Posterior vena cava (tissue), 2 donors: ENCODE measurements around the gene MTF1. TPM values are rescaled to one million over a fixed set of nuclear protein-coding genes. Genes with fewer than 3 reads are reported as not detected.

ENCODE experiments used
- DNase-seq: peaks from one replicate; pipeline ENCODE4 v3.0.0-alpha.2; 2020; ENCODE audit warnings: low spot score
- intact Hi-C, 2 donors: fragments of 100-400 bp; cut with DNase I; formaldehyde crosslinking; loops; one replicate each; pipeline versions ENCODE4 v1.14.1 to v1.14.2; 2022 to 2023
- total RNA-seq, 2 donors: library from RNA; stranded (reverse); fragmentation: NEBNext Ultra II Directional; extraction: Animal tissue kit (Norgen Biotek cat#: 25700); gene quantifications; one replicate each; pipeline ENCODE4 v1.2.1, GENCODE V29; 2021
- donor health status: DM: yes; HTN: yes; CAD: no.
- donor health status: DM: yes; HTN: yes; CAD: no.

MTF1 gene
- total RNA-seq, 2 donors from 2014 or later, result 17.8 to 19.8 TPM

DNA sequence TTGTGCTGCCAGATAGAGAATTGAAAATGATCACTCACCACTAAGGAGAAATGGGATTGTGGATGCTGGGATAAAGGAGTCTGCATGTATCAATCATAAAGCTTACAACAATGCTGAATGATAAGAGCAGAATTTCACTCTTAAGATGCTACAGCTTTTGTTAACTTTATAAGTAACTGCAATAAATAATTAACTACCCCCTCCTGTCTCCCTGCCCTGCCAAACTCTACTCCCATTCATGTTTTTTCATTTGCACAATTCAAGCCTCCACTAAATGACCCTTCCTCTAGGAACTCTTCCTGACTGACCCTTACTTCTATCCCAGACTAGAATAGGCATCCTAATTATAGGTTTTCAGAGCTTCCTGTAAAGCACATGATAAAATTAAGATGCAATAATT, 14.9 kb downstream of the MTF1 start:
- DNase-seq, result no peak
- intact Hi-C loops, result no loop called here

DNA sequence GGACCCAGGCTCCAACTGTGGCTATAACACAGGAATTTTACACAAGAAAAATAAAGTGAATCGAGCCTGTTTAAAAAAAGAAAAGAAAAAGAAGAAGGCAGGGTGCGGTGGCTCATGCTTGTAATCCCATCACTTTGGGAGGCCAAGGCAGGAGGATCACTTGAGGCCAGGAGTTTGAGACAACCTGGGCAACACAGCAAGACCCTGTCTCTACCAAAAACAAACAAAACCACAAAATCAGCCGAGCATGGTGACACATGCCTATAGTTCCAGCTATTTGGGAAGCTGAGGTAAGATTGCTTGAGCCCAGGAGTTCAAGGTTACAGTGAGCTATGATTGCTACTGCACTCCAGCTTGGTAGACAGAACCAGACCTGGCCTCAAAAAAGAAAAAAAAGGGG, 17.7 kb downstream of the MTF1 start:
- intact Hi-C loops, result no loop called here
- DNase-seq, result no peak

DNA sequence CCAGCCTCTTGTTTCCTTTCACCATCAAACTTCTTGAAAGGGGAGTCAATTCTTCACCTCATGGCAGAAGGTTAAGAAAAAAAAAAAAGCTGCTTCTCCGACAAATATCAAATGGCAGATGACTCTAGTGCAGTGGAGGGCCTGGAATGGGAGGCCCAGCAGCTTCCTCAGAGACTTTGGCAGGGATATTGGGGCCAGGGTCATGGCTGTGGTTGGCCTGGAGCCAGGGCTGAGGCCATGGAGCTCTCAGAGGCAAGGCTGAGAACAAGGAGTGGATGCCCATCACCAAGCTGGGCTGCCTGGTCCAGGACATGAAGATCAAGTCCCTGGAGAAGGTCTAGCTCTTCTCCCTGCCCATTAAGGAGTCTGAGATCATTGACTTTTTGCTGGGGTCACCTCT, 18.7 kb downstream of the MTF1 start:
- intact Hi-C loops, result no loop called here
- no peak for DNase-seq

DNA sequence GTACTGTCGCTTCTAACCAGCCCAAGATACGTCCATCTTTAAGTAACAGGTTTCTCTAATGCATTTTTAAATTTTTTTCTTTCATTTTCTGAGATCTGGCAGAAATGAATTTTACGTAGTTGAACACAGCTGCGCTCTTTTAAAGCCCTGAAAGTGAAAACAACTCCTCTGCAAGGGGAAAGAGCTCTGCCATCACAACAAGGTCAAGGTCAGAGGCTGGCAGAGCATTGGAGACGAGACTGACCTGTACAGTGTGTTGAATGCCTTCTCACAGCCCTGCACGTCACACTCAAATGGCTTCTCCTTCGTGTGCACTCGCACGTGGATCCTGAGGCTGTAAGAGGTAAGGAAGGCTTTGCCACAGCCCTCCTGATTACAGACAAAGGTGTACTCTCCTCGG, 19.7 kb downstream of the MTF1 start:
- intact Hi-C loops, result no loop called here
- DNase-seq, result no peak

DNA sequence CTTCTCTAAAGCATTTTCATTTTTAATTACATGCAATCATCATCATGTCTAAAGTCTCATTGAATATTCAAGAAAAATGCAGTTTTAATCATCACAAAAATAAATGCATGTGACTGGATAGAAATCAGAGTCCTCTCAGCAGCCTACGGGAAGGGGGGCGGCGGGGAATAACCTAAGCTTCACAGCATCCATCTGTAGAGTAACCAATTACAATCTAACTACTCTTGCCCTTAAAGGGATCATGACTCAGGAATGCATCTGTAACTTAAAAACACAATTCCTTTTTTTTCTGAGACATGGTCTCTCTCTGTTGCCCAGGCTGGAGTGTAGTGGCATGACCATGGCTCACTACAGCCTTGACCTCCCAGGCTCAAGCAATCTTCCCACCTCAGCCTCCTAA, 22.6 kb downstream of the MTF1 start:
- DNase-seq, result no peak
- intact Hi-C loops, result no loop called here

DNA sequence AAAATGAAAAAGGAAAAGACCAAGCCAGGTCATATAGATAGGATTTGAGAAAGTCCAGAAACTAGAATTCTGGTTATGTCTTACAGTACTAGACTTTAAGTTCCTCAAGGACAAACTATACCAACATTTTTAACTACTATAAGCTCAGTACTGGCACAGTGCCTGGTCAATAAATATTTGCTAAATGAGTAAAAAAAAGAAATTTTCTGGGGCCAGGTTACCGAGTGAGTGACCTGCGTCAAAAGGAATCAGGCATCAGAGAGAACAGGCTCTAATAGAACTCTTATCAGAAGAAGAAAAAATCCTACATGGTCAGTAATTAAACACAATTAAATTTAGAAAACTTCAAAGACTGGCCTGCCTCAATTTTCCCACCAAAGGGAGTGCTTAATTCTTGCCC, 27.6 kb downstream of the MTF1 start:
- DNase-seq, result no peak

DNA sequence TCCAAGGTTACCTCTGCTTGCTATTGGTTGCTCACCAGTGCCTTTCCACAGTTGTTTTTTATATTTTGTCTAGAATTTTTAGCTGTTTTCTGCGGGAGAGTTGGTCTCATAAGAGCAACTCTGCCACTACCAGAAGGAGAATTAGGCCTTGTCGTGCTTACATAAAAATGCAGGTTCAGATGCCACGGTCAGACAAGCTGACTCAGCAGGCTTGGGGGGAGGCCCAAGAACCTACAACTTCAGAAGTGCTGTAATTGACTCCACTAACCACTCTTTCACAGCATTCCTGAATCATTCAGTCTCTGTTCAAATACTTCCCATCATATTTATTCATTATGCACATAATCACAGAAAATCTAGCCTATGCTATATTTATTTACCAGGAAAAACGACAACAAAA, 28.3 kb downstream of the MTF1 start:
- intact Hi-C loops, result no loop called here
- DNase-seq, result no peak

More for the DNA sequence above, 27.6 kb downstream of the MTF1 start:
- intact Hi-C loops, result no loop called here

DNA sequence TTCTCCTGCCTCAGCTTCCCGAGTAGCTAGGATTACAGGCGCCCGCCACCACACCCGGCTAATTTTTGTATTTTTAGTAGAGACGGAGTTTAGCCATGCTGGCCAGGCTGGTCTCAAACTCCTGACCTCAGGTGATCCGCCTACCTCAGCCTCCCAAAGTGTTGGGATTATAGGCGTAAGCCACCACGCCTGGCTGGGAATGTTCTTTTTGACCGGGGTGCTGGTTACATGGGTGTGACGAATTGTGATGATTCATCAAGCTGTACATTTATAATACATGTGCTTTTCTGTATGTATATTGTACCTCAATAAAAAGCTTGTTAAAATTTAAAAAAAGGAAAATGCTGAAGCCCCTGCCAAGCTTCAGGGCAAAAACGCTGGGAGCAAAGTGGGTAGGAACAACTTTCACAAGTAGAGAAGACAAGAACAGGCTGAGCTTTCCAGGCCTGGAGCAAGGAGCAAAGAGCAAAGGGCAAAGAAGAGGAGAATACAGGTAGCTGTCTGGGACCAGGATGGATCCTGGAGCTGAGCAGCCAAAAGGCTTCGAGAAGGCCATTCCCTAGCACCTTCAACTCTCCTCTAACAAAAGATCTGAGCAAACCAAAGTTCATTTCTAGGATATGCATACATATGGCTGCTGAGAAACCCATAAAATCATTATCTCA, 30.9 kb downstream of the MTF1 start:
- intact Hi-C loops, result no loop called here
- no peak for DNase-seq

DNA sequence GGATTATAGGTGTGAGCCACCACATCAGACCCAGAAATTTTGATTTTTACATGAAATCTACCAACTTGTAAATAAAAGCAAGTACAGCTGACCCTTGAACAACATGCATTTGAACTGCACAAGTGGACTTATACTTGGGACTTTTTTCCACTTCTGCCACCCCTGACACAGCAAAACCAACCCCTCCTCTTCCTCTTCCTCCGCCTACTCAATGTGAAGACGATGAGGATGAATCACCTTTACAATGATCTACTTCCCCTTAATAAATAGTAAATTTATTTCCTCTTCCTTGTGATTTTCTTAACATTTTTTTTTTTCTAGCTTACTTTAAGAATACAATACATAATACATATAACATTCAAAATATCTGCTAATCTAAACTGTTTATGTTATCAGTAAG, 33.9 kb downstream of the MTF1 start:
- intact Hi-C loops, result no loop called here
- DNase-seq, result no peak

DNA sequence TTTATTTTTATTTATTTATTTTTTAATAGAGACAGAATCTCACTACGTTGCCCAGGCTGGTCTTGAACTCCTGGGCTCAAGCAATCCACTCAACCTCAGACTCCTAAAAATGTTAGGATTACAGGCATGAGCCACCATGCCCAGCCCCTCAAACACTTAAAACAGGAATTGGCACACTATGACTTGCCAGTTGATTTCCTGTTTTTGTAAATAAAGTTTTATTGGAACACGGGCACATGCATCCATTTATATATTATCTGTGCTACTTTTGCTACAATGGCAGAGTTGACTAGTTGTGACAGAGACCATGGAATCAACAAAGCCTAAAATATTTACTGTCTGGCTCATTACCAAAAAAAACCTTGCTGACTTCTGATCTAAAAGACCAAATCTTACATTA, 35.4 kb downstream of the MTF1 start:
- intact Hi-C loops, result no loop called here
- no peak for DNase-seq

DNA sequence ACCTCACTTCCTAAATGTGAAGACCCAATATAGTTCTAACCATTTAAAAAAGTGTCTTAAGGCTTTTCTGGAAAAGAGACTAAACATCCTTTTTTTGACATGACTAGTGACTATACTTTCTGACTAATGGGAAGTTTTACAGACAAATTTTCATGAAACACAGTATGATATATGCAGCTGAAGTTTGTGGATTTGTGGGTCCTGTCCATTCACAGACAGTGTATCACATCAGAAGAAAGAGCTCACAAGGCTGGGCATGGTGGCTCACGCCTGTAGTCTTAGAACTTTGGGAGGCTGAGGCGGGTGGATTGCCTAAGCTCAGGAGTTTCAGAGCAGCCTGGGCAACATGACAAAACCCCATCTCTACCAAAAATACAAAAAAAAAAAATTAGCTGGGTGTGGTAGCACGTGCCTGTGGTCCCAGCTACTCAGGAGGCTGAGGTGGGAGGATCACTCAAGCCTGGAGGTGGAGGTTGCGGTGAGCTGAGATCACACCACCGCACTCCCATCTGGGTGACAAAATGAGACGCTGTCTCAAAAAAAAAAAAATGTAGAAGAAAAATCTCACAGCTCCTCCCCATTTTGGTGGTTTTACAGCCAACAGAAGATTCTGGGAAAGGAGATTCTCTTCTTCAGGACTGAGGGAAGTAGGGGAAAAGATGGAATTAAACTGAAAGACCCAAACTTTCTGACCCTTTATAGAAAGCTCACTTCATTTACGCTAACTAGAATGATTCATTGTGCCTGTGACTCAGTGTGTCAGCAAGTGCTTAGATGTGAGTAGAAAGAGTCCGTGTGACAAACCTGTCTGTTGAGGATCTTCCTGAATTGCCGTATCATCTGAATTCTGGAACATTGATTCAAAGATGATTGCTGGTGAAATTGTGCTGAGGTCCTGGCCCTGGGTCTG, 36.2 kb downstream of the MTF1 start:
- no peak for DNase-seq
- intact Hi-C loops, result no loop called here

DNA sequence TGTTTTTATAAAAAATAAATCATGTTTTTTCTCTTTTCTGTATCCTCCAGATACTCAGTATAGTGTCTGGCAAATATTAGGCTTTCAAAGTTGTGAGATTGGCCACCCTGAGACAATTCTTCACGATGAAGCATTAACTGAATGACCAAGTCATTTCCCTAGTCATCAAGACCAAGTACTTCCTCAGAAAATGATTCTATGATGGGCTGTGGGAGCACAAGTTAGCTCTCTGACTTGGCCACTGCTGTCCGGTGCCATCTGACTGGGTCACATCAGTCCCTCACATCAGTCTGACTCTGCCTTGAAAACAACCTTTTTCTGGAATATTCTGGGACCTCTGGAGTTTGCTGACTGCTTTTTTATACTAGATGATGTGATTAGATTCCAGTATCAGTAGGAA, 37.9 kb downstream of the MTF1 start:
- DNase-seq, result no peak
- intact Hi-C loops, result no loop called here

DNA sequence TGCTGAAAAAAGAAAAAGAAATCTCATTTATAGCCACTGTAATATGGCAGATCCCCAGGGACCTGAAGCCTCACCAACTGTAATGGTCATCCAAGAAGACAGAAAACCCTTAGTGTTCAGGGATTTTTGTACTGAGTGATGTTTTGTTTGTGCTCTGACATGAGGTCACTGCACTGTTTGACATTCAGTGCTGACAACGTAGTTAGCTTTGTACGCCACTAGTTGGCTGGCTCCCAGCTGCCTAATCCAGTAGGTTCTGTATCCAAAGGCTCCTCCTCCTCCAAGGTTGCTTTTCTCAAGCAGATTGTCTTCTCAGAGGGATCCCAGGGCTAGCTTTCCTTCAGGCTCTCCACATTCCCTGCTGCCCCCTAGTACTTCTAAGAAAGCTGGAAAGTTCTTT, 41.9 kb downstream of the MTF1 start:
- intact Hi-C loops, result no loop called here
- no peak for DNase-seq

DNA sequence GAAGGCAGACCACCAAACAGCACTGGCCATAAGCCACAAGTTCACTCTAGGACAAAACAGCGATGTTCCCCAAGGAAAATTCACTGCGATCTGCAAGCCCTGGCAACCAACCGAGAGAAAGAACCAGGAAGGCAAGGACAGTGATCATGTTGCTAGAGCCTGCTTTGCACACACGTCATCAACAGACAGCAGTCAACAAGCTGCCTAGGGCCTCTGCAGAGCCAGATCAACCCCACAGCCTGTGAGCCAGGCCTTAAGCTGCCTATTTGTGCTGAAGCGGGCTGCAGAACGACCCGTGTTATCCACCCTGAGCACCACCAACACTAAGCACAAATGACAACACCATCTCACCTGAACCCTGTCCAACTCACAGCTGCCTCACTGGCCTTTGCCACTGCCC, 45.1 kb downstream of the MTF1 start:
- no peak for DNase-seq
- intact Hi-C loops, result no loop called here

DNA sequence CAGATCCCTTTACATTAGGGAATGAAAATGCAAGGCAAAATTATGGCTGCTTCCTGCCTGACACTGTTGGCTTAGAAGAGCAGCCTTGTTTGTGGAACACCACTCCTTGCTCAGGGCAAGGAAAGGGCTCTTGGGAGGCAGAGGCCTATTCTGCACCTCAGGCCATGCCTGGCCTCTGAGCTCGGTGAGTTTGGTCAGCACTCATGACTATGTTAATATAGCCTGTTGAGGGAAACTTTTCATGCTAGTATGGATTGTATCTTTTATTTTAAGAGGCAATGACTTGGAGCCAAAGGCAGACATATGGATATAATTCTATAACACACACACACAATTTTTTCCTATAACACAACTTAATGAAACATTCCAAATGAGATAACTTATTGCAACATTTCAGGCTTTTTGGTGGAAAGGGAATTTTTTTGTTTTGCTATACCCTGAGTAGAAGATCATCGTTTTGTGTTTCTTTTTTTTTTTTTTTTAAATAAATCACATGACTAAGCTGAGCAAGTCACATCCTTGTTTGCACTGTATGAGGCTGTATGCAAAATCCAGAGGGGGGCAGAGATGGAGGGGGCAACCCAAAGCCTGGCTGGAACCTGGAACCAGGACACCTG, 45.8 kb downstream of the MTF1 start:
- intact Hi-C loops, result no loop called here
- no peak for DNase-seq

DNA sequence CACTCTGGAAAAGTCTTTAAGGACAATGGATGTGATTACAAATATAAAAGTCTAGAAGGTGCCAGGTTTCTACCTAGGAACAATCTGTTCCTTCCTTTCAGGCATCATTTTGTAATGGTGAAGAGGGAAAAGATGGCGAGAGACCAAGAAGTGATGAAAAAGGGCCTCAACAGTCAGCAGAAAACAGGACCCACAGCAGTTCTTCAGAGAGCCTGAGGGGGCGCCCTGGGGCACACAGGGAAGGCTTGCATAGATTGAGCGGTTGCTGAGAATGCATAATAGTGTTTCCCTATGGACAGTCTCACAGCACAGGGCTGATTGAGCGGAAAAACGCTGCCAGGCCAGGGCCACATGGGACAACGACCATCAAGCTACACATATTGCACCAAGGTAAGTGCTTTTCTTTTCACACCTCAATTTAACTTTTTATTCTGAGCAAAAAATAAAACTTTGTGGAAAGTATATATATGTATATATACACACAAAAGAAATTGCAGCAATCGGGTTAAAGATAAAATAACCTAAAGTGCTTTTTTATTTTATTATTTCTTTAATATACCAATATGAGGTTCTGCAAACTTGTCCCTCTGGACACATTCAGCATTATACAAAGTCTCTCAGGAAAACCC, 48.3 kb downstream of the MTF1 start:
- DNase-seq, result peak; percentile 90
- intact Hi-C loops, result no loop called here

DNA sequence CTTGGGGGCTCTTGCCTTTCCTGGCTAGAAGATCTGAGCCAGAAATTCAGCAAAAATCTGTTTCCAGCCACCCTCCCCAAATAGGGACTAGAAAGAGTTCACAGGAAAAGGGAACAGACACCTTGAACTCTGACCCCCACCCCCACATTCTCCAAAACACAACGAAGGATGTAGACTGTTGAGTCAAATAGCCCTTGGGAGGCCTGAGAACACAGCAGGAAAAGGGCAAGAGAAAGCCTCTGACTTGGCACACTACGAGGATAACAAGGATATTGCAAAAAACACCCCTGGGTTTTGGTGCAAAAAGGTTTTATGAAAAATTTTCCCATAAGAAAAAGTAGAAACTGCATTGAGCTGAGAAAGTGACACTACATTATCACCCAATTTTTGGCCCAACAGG, 49.5 kb downstream of the MTF1 start:
- DNase-seq, result no peak
- intact Hi-C loops, result no loop called here

DNA sequence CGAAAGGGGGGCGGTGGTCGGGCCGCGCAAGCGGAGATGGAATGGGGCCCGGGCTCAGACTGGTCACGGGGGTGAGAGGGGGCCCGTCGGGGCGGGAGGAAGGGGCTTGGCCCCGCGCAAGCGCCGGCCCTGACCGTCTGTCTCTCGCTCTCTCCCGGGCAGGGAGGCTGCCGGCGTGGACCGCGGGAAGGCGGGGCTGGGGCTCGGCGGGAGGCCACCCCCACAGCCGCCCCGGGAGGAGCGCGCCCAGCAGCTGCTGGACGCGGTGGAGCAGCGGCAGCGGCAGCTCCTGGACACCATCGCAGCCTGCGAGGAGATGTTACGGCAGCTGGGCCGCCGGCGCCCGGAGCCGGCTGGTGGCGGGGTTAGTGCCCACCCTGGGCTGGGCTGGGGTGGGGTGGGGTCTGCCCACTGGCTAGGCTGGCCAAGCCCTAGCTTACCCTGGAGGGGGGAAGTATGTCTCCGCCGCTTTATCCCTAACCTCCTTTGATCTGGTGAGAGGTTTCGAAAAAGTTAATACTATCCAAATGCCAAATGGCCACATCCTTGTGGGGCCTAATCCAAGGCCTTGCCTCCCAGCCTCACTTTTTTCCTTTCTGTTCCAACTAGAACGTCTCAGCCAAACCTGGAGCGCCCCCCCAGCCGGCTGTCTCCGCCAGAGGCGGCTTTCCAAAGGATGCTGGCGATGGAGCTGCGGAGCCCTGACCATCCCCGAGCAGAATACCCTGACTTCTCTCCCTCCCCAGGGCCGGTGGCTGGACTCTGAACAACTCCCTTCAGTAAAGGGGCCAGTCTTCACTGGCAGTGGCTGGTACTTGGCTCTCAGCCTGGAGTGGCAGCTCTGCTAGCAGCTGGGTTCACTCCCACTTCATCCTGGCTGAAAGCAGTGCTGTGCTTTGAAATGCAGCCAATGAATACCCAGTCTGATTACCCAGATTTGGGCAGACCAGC, 50.7 kb downstream of the MTF1 start:
- intact Hi-C loops, result no loop called here
- DNase-seq, result peak; percentile 92
